Fibroblast of the aortic adventitia (primary cell): Measurements from ENCODE around the gene CBFB. TPM values are rescaled to one million over a fixed set of nuclear protein-coding genes. Genes with fewer than 3 reads are reported as not detected.

ENCODE experiments used
- DNase-seq: peaks from one replicate; pipeline ENCODE4 v3.0.0-alpha.2; 2010; ENCODE audit warnings: low read depth
- H3K4me3 ChIP-seq: 2 replicates; pipeline ENCODE4 v1.5.1; 2011; ENCODE audit warnings: low read depth, mild to moderate bottlenecking, control low read depth, low read length, moderate library complexity
- CTCF ChIP-seq: IDR thresholded peaks from 2 replicates; pipeline ENCODE4 v1.5.1; 2011; ENCODE audit warnings: mild to moderate bottlenecking, low read length, control low read depth, inconsistent platforms; ENCODE audit not compliant: insufficient read depth
- small RNA-seq: library from RNA; depleted of rRNA; stranded (forward); fragments of <200 nt; gene quantifications from one replicate; pipeline ENCODE3, GENCODE V24; 2012
- total RNA-seq: library from RNA; depleted of rRNA; stranded (reverse); fragments of >200 nt; gene quantifications from 2 replicates; pipeline ENCODE4 v1.2.3, GENCODE V29; 2012; ENCODE audit warnings: low replicate concordance

CBFB gene
- total RNA-seq, 1 donor, result 74.3 TPM

GRCh38 chr16:67147437-67148140 lies 118.6 kb downstream of the CBFB start:
- DNase-seq, result no peak
- TF ChIP-seq CTCF, result no peak
- H3K4me3 ChIP-seq, result no peak overlapping the region

- no peak overlapping the region for H3K4me3 ChIP-seq
- no peak for DNase-seq
- no peak for TF ChIP-seq CTCF
Measured at GRCh38 chr16:67148221-67148620, 119.3 kb downstream of the CBFB start.

GRCh38 chr16:67148656-67149275 lies 119.8 kb downstream of the CBFB start:
- no peak for DNase-seq
- no peak for TF ChIP-seq CTCF

GRCh38 chr16:67149276-67150046 lies 120.5 kb downstream of the CBFB start:
- DNase-seq, result no peak

More at GRCh38 chr16:67148656-67149275, 119.8 kb downstream of the CBFB start:
- H3K4me3 ChIP-seq, result no peak overlapping the region

GRCh38 chr16:67150047-67150832 lies 121.3 kb downstream of the CBFB start:
- DNase-seq, result peak; percentile 59
- no peak for TF ChIP-seq CTCF
- peak overlapping the region; percentile 73 for H3K4me3 ChIP-seq

More at GRCh38 chr16:67149276-67150046, 120.5 kb downstream of the CBFB start:
- peak overlapping the region; percentile 73 for H3K4me3 ChIP-seq
- no peak for TF ChIP-seq CTCF

Small RNA genes within 50 kb of the gene (small RNA-seq; reads per million reads assigned to genes)
- gene RN7SL543P, result not detected

Other genes with a start within 250 kb of the CBFB start
- gene TERB1, start 227.6 kb upstream of the CBFB start, total RNA-seq, result 0.08 and 0.09 TPM in 2 replicates
- gene NAE1, start 198.2 kb upstream of the CBFB start, total RNA-seq, result 48.2 and 71.3 TPM in 2 replicates
- gene CA7, start 184.7 kb upstream of the CBFB start, total RNA-seq, result not detected in 2 replicates
- gene PDP2, start 148.6 kb upstream of the CBFB start, total RNA-seq, result 6.2 and 6.5 TPM in 2 replicates
- gene CDH16, start 110.3 kb upstream of the CBFB start, total RNA-seq, result not detected in 2 replicates
- 0.72 and 3.8 TPM in 2 replicates for gene RRAD, start 103.6 kb upstream of the CBFB start, total RNA-seq
- 12.8 and 109 TPM in 2 replicates for gene CIAO2B, start 94.7 kb upstream of the CBFB start, total RNA-seq
- gene CES2, start 93.6 kb upstream of the CBFB start, total RNA-seq, result 28.3 and 37.6 TPM in 2 replicates
- 0.54 TPM in 1 of 2 replicates, not detected in the other for gene CES3, start 67.9 kb upstream of the CBFB start, total RNA-seq
- 2.2 and 4.7 TPM in 2 replicates for gene CES4A, start 40.6 kb upstream of the CBFB start, total RNA-seq
- 2.9 and 15.9 TPM in 2 replicates for gene PHAF1, start 80.8 kb downstream of the CBFB start, total RNA-seq
- gene B3GNT9, start 121.8 kb downstream of the CBFB start, total RNA-seq, result 37.0 and 42.4 TPM in 2 replicates
- 12.3 and 29.1 TPM in 2 replicates for gene TRADD, start 130.8 kb downstream of the CBFB start, total RNA-seq
- gene FBXL8, start 130.8 kb downstream of the CBFB start, total RNA-seq, result 11.3 and 29.7 TPM in 2 replicates
- 6.4 and 17.9 TPM in 2 replicates for gene HSF4, start 135.6 kb downstream of the CBFB start, total RNA-seq
- 10.1 and 27.1 TPM in 2 replicates for gene NOL3, start 141.4 kb downstream of the CBFB start, total RNA-seq
- gene MATCAP1, start 154.8 kb downstream of the CBFB start, total RNA-seq, result 8.6 and 9.9 TPM in 2 replicates
- 0.98 TPM in 1 of 2 replicates, not detected in the other for gene EXOC3L1, start 161.0 kb downstream of the CBFB start, total RNA-seq
- gene E2F4, start 163.0 kb downstream of the CBFB start, total RNA-seq, result 31.9 and 47.5 TPM in 2 replicates
- gene ELMO3, start 170.0 kb downstream of the CBFB start, total RNA-seq, result 0.09 and 0.33 TPM in 2 replicates
- gene TMEM208, start 198.0 kb downstream of the CBFB start, total RNA-seq, result 21.8 and 24.3 TPM in 2 replicates
- gene FHOD1, start 218.3 kb downstream of the CBFB start, total RNA-seq, result 14.1 and 19.7 TPM in 2 replicates
- gene SLC9A5, start 219.8 kb downstream of the CBFB start, total RNA-seq, result 0.65 and 1.4 TPM in 2 replicates